Mesodermal cell (in vitro differentiated cells): ENCODE measurements around the gene OTUD3.
A peak's percentile ranks its signal among the peaks of the same experiment; 100 is the strongest.

Experiments used
- H3K27ac ChIP-seq: 2 replicates; pipeline ENCODE4 v1.7.0; 2013; ENCODE audit warnings: mild to moderate bottlenecking, low read depth, low read length, moderate library complexity; ENCODE audit not compliant: severe bottlenecking
- H3K36me3 ChIP-seq: 2 replicates; pipeline ENCODE4 v1.7.1; 2013; ENCODE audit warnings: mild to moderate bottlenecking, low read length, moderate library complexity; ENCODE audit not compliant: control insufficient read depth, insufficient read depth
- H3K4me1 ChIP-seq: one replicate; pipeline ENCODE4 v1.7.1; 2013; ENCODE audit warnings: mild to moderate bottlenecking, low read length; ENCODE audit not compliant: insufficient read depth, control insufficient read depth, poor library complexity, severe bottlenecking
- H3K4me3 ChIP-seq: 2 replicates; pipeline ENCODE4 v1.7.0; 2013; ENCODE audit warnings: low read length, control low read depth, mild to moderate bottlenecking; ENCODE audit not compliant: insufficient read depth, poor library complexity, severe bottlenecking; ENCODE audit errors: extremely low read depth
- H3K9me3 ChIP-seq: 2 replicates; pipeline ENCODE4 v1.7.1; 2013; ENCODE audit warnings: mild to moderate bottlenecking, low read length, moderate library complexity; ENCODE audit not compliant: control insufficient read depth
- WGBS, 2 experiments: methylation state at CpG; one replicate each; pipeline ENCODE4 v1.1.5; 2013; ENCODE audit warnings: missing lambda C conversion rate in 2 of 2; ENCODE audit not compliant: insufficient coverage in 2 of 2; 5-methylcytosine and 5-hydroxymethylcytosine counted together

OTUD3 gene

DNA sequence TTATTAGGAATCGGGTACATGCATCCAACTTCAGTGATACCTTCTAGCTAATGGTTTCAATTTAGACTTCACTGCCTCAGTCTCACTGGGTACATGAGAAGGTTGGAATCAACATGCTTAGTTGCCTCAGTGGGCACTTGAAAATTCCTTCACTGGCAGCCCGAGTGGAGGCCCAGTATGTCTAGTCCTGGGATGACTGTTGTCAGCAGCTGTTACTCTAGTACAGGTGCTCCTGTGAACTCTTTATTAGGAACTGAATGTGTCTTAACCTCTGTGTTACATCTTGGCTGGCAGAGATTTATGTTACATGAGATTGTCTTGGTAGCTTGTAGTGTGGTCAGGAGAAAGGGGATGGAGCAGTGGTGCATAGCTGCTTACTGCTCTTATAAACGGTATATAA lies 27.8 kb downstream of the OTUD3 start:
- WGBS, 2 experiments, result 82 to 90% methylated on average over 1 to 2 of the region's 3 CpGs
- Histone ChIP-seq H3K4me3 (no peak overlapping the region), H3K9me3 (no peaks in the 10 kb centered on the region), H3K36me3 (peaks cover 99% of the 10 kb centered on the region), H3K4me1 (peaks cover 38% of the 10 kb centered on the region), H3K27ac (peak overlapping the region; percentile 51)

DNA sequence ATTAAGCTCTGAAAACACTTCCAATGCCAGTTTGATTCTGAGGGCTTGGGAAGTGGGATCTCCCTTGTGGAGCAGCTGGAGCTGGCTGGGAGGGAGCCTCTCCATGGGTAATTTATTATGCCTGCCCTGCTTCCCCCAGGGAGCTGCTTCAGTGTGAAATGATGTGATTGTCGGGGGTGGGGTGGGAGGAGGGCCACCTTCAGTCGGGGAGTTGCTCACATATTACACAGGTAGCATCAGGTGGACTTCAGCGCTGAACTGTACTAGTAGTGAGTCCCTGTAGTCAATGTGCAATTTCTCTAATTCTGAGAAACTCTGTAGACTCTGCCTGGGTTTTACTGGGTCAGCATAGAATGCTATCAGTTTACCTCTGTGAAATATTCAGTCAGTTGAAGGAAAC lies 28.5 kb downstream of the OTUD3 start:
- Histone ChIP-seq H3K36me3 (peaks cover 99% of the 10 kb centered on the region), H3K4me3 (no peak overlapping the region)
- WGBS, 2 experiments, result 84 to 100% methylated on average over 3 of the region's 3 CpGs

DNA sequence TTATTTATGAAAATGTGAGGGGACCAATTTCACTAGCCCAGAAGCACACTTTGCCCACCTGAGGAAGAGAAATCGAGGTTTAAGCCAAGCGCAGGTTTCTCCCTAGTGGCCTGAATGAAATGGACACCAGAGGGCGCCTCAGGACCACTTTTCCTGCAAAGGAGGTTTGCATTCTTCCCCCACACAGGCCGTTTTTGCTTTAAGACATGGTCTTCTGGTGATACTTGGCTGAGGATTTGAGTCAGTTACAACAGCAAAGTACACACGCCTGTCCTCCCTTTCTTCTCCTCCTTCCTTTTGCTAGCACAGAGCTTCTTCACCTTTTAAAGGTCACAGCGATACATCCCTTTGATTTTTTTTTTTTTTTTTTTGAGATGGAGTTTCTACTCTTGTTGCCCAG lies 35.9 kb downstream of the OTUD3 start:
- H3K4me3 ChIP-seq, result no peak overlapping the region
- H3K4me1 ChIP-seq, result no peaks in the 10 kb centered on the region
- H3K36me3 ChIP-seq, result peaks cover 31% of the 10 kb centered on the region
- WGBS, 2 experiments, result 15 to 40% methylated on average over 1 to 4 of the region's 6 CpGs
- no peak overlapping the region for H3K27ac ChIP-seq
- no peaks in the 10 kb centered on the region for H3K9me3 ChIP-seq

More for the DNA sequence above, 28.5 kb downstream of the OTUD3 start:
- no peak overlapping the region for H3K27ac ChIP-seq
- no peaks in the 10 kb centered on the region for H3K9me3 ChIP-seq
- peaks cover 38% of the 10 kb centered on the region for H3K4me1 ChIP-seq

- WGBS, 2 experiments, result 93% methylated on average over 18 to 19 of the region's 19 CpGs
- Histone ChIP-seq H3K36me3 (peaks cover 9% of the 10 kb centered on the region), H3K4me1 (no peaks in the 10 kb centered on the region), H3K27ac (no peak overlapping the region), H3K9me3 (no peaks in the 10 kb centered on the region), H3K4me3 (no peak overlapping the region)
Observed at GRCh38 chr1:19920132-19920710, 38.0 kb downstream of the OTUD3 start.

DNA sequence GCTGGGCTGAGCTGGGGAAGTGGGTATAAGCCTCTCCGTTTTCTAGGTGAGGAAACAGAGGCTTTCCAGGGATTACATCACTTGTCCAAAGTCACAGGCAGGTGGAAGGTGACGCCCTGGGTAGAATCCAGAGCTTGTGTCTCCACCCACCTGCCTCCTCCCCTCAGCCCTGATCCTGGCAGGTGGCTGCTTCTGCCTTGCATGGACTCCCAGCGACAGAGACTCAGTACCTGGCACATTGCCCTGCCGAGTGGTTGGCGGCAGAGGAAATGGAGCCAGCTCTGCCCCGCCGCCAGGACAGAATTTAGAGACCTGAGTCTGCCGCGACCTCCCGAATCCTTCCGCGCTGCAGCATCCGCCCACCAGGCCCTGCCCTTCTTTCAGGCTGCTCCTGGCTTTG lies 39.1 kb downstream of the OTUD3 start:
- Histone ChIP-seq H3K27ac (no peak overlapping the region), H3K4me3 (no peak overlapping the region), H3K36me3 (no peaks in the 10 kb centered on the region), H3K4me1 (peaks cover 6% of the 10 kb centered on the region), H3K9me3 (no peaks in the 10 kb centered on the region)
- WGBS, 2 experiments, result 91 to 93% methylated on average over 13 of the region's 13 CpGs

DNA sequence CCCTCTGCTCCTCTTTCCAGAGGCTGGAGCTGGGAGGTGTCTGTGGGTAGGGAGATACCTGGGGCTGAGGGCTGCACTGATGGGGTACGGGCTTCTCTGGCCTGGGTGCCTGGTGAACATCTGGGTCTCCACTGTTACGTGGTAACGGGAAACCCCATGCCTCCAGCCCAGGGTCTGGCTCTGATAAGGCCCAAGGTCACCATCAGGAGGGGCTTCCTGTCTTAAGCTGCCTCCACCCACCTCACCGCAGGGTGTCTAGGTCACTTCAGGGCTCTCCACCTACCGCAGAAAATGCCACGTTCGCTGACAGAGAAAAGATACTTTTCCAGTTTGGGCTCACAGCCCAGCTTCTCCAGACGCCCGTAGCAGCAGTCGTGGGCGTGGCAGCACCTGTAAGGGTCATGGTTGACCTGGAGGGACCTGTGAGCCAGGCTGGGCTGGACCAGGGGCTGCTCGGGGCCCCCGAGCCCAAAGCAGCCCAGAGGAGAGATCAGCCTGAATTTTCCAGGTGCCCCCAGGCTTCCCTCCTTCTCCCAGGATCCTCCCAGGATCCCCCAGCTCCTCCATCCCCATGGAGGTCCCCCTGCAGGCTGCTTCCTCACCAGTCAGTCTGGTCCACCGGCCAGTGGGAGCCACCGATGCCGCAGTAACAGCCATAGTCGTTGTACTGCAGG lies 40.0 kb downstream of the OTUD3 start:
- Histone ChIP-seq H3K27ac (no peak overlapping the region), H3K4me3 (no peak overlapping the region), H3K36me3 (no peaks in the 10 kb centered on the region), H3K9me3 (no peaks in the 10 kb centered on the region), H3K4me1 (peaks cover 11% of the 10 kb centered on the region)
- WGBS, 2 experiments, result 81 to 92% methylated on average over 11 to 15 of the region's 17 CpGs

DNA sequence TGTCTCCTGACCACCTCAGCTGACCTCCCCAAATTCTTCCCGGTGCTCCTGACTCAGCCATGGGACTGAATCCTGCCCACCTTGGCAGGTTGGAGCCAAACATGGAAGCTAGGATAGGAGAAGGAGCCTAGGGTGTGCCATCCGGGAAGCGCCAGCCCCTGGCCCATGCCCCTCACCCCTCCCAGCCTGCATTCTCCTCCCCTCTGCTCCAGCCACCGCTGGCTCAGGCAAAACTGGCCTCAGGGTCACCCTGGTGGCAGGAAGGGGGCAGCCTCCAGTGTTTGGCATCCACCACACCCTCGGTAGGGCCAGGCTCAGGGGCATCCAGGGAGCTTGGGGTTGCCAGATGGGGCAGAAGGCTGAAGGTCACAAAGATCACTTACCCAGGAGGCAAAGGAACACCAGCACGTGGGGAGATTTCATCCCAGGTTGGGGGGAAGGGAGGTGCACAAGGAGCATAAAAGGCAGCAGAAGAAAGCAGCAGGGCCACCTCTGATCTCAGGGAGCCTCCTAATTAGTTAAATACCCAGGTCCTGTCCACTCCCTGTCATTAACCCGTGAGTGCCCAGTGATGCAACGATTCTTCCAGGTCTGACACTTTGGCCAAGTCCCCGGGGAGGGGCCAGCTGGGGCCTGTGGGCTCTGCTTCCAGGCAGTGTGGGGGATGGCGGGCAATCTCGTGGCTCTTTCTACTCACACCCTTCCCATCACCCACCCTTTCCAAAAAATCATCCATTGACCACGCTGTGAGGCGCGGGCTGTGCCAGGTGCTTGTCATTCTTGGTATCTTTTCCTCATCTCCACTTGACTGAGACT lies 41.1 kb downstream of the OTUD3 start, which contains the start of gene PLA2G2E:
PLA2G2E (minus strand) TSS at position 481 of the 816 bp plus-strand sequence; CDS start at position 423, 58 bp downstream.
- no peak within 1 kb of the TSS for H3K4me3 ChIP-seq
- WGBS, 2 experiments, result 88% methylated on average over 12 to 14 of the region's 14 CpGs
- H3K36me3 ChIP-seq, result no peaks in the 10 kb centered on the region
- no peaks in the 10 kb centered on the region for H3K9me3 ChIP-seq
- no peak within 1 kb of the TSS for H3K27ac ChIP-seq
- peaks cover 11% of the 10 kb centered on the region for H3K4me1 ChIP-seq

GRCh38 chr1:19923953-19924346 lies 41.8 kb downstream of the OTUD3 start:
- Histone ChIP-seq H3K27ac (no peak overlapping the region), H3K4me3 (no peak overlapping the region), H3K4me1 (peaks cover 11% of the 10 kb centered on the region), H3K36me3 (no peaks in the 10 kb centered on the region), H3K9me3 (no peaks in the 10 kb centered on the region)
- 85 to 89% methylated on average over 10 to 13 of the region's 13 CpGs for WGBS, 2 experiments

DNA sequence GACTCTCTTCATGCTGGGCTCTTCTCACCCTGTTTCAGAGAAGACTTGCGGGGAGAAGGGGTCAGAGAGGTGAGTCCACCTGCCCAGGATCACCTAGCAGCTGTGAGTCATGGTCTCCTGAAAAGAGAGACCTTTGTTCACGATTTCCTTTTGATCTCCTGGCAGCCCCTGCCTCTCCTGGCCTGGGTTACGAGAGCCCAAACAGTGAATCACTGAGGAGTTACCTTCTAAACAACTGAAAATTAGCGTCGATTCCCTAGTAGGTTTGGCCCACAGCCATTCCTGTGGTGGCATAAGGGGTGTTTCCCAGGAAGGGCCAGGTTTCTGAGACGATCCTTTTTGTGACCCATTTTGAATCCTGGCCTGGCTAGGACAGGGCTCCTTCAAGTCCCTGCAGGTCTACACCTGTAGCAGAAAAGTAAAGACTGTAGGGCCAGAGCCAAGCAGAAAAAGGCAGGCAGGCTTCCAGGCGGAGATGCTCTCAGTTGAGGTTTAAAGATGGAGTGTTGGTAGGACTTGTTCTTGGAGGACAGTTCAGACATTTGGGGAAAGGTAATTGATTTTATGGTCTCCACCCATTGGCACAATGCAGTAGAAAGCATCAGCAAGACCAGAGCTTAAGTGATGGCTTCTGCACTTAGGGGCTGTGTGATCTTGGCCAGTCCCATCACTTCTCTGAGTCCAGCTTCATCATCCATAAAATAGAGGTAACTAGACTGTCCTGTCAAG lies 43.3 kb downstream of the OTUD3 start:
- no peak overlapping the region for H3K27ac ChIP-seq
- H3K4me1 ChIP-seq, result peaks cover 11% of the 10 kb centered on the region
- 88 to 91% methylated on average over 7 of the region's 7 CpGs for WGBS, 2 experiments
- peaks cover 8% of the 10 kb centered on the region for H3K9me3 ChIP-seq
- no peaks in the 10 kb centered on the region for H3K36me3 ChIP-seq
- no peak overlapping the region for H3K4me3 ChIP-seq

DNA sequence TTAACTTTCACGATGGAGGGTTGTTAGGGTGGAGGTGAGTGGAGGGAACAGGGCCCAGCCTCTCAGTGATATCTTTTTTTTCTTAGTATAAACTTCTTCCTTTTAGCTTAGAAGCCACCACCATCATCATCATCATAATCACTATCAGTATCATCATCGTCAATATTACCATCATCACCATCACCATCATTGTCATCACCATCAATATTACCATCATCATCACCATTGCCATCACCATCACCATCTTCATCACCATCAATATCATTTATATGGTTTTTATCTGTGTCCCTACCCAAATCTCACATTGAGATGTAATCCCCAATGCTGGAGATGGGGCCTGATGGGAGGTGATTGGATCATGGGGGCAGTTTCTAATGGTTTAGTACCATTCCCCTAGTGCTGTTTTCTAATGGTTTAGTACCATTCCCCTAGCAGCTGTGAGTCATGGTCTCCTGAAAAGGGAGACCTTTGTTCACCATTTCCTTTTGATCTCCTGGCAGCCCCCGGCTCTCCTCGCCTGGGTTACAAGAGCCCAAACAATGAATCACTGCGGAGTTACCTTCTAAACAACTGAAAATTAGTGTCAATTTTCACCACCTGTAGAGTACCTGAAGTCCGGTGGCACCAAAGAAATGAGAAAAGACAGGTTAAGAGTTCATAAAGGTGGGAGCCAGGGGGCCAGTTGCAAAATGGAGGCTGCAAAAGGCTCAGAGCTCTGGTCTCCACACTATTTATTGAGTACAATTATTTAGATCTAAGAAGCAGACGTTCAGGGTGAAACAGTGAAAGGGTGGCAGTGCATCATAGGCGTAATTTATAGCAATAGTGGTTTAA lies 44.3 kb downstream of the OTUD3 start:
- H3K4me1 ChIP-seq, result peaks cover 11% of the 10 kb centered on the region
- no peaks in the 10 kb centered on the region for H3K36me3 ChIP-seq
- H3K27ac ChIP-seq, result peak overlapping the region; percentile 81
- H3K9me3 ChIP-seq, result peaks cover 18% of the 10 kb centered on the region
- WGBS, 2 experiments, result 65 to 69% methylated on average over 3 to 4 of the region's 8 CpGs
- H3K4me3 ChIP-seq, result no peak overlapping the region
